Activated T-cell treated with anti-CD3 and anti-CD28 coated beads, Interleukin-2, amount 50 U/mL, for 4 hours (primary cell): ENCODE results near the gene EIF2D. TPM values are rescaled to one million over a fixed set of nuclear protein-coding genes. Genes with fewer than 3 reads are reported as not detected.

Source experiments
- ATAC-seq, 2 donors: fragments of 200-7000 bp; cut with Tn5 transposase; one replicate each; pipeline ENCODE4 v1.10.0; 2021
- DNase-seq: peaks from one replicate; pipeline ENCODE4 v3.0.0-alpha.2; 2020
- H3K27me3 Mint-ChIP-seq: one replicate; pipeline ENCODE4 v1.8.0; 2021; ENCODE audit warnings: low read depth, mixed read lengths
- H3K36me3 Mint-ChIP-seq: one replicate; pipeline ENCODE4 v1.8.0; 2022; ENCODE audit warnings: mixed read lengths; ENCODE audit not compliant: insufficient read depth
- H3K4me1 Mint-ChIP-seq: one replicate; pipeline ENCODE4 v1.8.0; 2021; ENCODE audit warnings: low read depth, mixed read lengths
- H3K4me3 Mint-ChIP-seq: one replicate; pipeline ENCODE4 v1.8.0; 2021; ENCODE audit warnings: mild to moderate bottlenecking, moderate library complexity, mixed read lengths
- H3K9me3 Mint-ChIP-seq: one replicate; pipeline ENCODE4 v1.8.0; 2021; ENCODE audit warnings: mixed read lengths
- total RNA-seq, 3 donors: library from RNA; stranded (reverse); gene quantifications; one replicate each; pipeline ENCODE4 v1.2.1, GENCODE V29; 2021

The EIF2D gene
- total RNA-seq, 3 donors from 2014 or later, result 40.8 to 49.0 (median 41.4) TPM

DNA sequence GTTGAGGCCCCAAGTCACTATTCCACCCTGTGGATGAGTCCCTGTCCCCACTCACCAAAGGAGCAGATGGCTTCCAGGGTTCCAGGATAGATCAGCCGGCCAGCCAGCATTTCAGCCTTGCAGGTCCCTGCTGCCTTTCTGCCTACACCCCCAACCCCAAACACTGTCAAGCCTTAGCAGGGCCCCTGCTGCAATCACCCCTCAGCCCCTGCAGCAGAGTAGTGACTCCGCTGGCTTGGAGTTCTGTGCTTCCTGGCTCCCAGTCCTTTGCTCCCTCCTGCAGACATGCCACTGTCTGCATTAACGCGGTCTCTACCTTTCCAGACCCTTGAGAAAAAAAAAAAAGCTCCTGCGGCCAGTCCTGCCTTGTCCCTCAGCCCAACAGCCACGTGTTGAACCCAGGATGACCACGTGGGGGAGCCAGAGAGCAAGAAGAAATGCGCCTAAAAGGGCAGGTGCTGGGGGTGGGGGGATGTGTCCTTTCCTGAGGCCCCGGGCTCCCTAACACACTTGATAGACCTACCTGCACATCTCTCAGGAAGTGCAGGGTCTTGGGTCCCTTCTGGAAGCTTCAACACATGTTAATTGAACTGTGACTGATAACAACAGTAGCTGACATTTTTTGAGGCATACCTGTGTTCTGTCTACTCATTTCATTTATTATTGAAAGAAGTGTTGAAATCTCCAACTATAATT, 67.6 kb downstream of the EIF2D start:
- DNase-seq, result peak; percentile 87
- Mint-ChIP-seq H3K36me3 (no peaks in the 10 kb centered on the region), H3K9me3 (no peaks in the 10 kb centered on the region), H3K27me3 (no peaks in the 10 kb centered on the region), H3K4me1 (peaks cover 15% of the 10 kb centered on the region), H3K4me3 (no peak overlapping the region)
- ATAC-seq, result peak; percentile 91 to 93

Other genes with a start within 250 kb of the EIF2D start
- gene IKBKE, start 142.0 kb downstream of the EIF2D start, total RNA-seq, result 10 to 100 TPM; 14.7 to 17.2 (median 16.1) TPM
- gene RASSF5, start 104.9 kb downstream of the EIF2D start, total RNA-seq, result 100 to 1,000 TPM; 179 to 227 (median 216) TPM
- gene DYRK3, start 23.1 kb upstream of the EIF2D start, total RNA-seq, result 1 to 10 TPM; 5.3 to 7.7 (median 7.7) TPM
- gene MAPKAPK2, start 72.4 kb upstream of the EIF2D start, total RNA-seq, result 100 to 1,000 TPM in 2 of 3 donors, 10 to 100 TPM in 1; 98.2 to 136 (median 135) TPM
- gene IL19, start 158.3 kb upstream of the EIF2D start, total RNA-seq, result under 1 TPM in 1 of 3 donors, not detected in 2; 0.19 TPM
- gene IL10, start 160.0 kb upstream of the EIF2D start, total RNA-seq, result 100 to 1,000 TPM in 1 of 3 donors, 10 to 100 TPM in 2; 38.4 to 111 (median 54.1) TPM